GM12878 (cell line): ENCODE data around the gene NT5C1A. TPM values are rescaled to one million over a fixed set of nuclear protein-coding genes. Genes with fewer than 3 reads are reported as not detected.

Experiments used
- ATAC-seq: fragments of 200-7000 bp; cut with Tn5 transposase; 3 replicates; pipeline ENCODE4 v1.9.1; 2020; ENCODE audit warnings: mild to moderate bottlenecking, moderate library complexity
- BruUV-seq: library from RNA; stranded (reverse); fragments of 400-500 nt; replicated peaks from 2 replicates; lab custom pipeline; 2021; lab: Mats Ljungman, UMichigan
- CTCF ChIA-PET: fragments of 300-600 bp; sonication (Branson Sonifier 250); formaldehyde crosslinking; extraction: SDS; loops from one replicate; lab custom pipeline; 2021; ENCODE audit warnings: inconsistent platforms; lab: Yijun Ruan, JAX
- POLR2A ChIA-PET: fragments of 350-600 bp; formaldehyde crosslinking; extraction: SDS; loops from one replicate; lab custom pipeline; 2021; ENCODE audit warnings: inconsistent platforms; lab: Charles Lee
- RAD21 ChIA-PET: fragments of 300-600 bp; sonication (Branson Sonifier 250); formaldehyde crosslinking; loops from one replicate; lab custom pipeline; 2023; ENCODE audit warnings: antibody characterized with exemption; ENCODE audit not compliant: unreplicated experiment; lab: Charles Lee
- SMC1A ChIA-PET: fragments of 300-600 bp; sonication (Branson Sonifier 250); formaldehyde crosslinking; loops from one replicate; lab custom pipeline; 2023; ENCODE audit not compliant: unreplicated experiment, uncharacterized antibody; lab: Charles Lee
- DNase-seq: peaks from one replicate; pipeline ENCODE4 v3.0.0-alpha.2; 2011; ENCODE audit warnings: low read depth, low spot score
- FAIRE-seq: peaks from 3 replicates; lab custom pipeline; 2011; peaks lifted over from hg19 to GRCh38; lab: Jason Lieb, UNC
- H2AFZ ChIP-seq: 2 replicates; pipeline ENCODE4 v1.6.0; 2011; ENCODE audit warnings: low read depth, low read length, control low read depth; ENCODE audit not compliant: control insufficient read depth
- H3K27ac ChIP-seq: 2 replicates; pipeline ENCODE4 v1.5.1; 2011; ENCODE audit warnings: control low read depth; ENCODE audit not compliant: control insufficient read depth, insufficient read depth
- H3K27me3 ChIP-seq, 2 experiments: replicated peaks in 1 of 2; 2 replicates each; pipeline versions ENCODE4 v1.6.0 to v1.6.1; 2011; ENCODE audit warnings: low read length in 1 of 2; ENCODE audit not compliant: control insufficient read depth in 2 of 2, insufficient read depth in 2 of 2
- H3K36me3 ChIP-seq, 2 experiments: 2 replicates each; pipeline ENCODE4 v1.5.1; 2011; ENCODE audit warnings: low read length in 1 of 2; ENCODE audit not compliant: control insufficient read depth in 2 of 2, insufficient read depth in 2 of 2
- H3K4me1 ChIP-seq: 2 replicates; pipeline ENCODE4 v1.6.1; 2011; ENCODE audit warnings: mild to moderate bottlenecking, low read length, moderate library complexity, mixed read lengths; ENCODE audit not compliant: control insufficient read depth, insufficient read depth
- H3K4me2 ChIP-seq: 2 replicates; pipeline ENCODE4 v1.6.0; 2011; ENCODE audit warnings: control low read depth; ENCODE audit not compliant: control insufficient read depth, insufficient read depth
- H3K4me3 ChIP-seq: fragments of 200-600 bp; sonication (generic); 2 replicates; pipeline ENCODE4 v1.5.1; 2016
- H3K79me2 ChIP-seq: 2 replicates; pipeline ENCODE4 v1.6.0; 2011; ENCODE audit warnings: low read length; ENCODE audit not compliant: control insufficient read depth, insufficient read depth
- H3K9ac ChIP-seq: 2 replicates; pipeline ENCODE4 v1.8.0; 2011; ENCODE audit warnings: low read length, control low read depth, mixed read lengths; ENCODE audit not compliant: control insufficient read depth, insufficient read depth
- H3K9me3 ChIP-seq: replicated peaks from 3 replicates; pipeline ENCODE4 v1.5.1; 2011; ENCODE audit warnings: mild to moderate bottlenecking, low read length; ENCODE audit not compliant: control insufficient read depth, insufficient read depth
- H4K20me1 ChIP-seq: 2 replicates; pipeline ENCODE4 v1.6.0; 2011; ENCODE audit not compliant: control insufficient read depth, insufficient read depth
- POLR2A ChIP-seq: IDR thresholded peaks from 2 replicates; pipeline ENCODE4 v1.6.1; 2011; ENCODE audit warnings: low read depth, mild to moderate bottlenecking, low read length
- POLR2AphosphoS2 ChIP-seq: IDR thresholded peaks from 2 replicates; pipeline ENCODE4 v1.6.1; 2011; ENCODE audit warnings: low read depth, mild to moderate bottlenecking, low read length, improper control_type of control experiment, moderate library complexity
- PRDM15 ChIP-seq: fragments of 450-650 bp; formaldehyde crosslinking; IDR thresholded peaks from 2 replicates; pipeline ENCODE4 v1.4.0; 2020; ENCODE audit warnings: mild to moderate bottlenecking, moderate library complexity
- RFX5 ChIP-seq: IDR thresholded peaks from 2 replicates; pipeline ENCODE4 v1.6.1; 2011; ENCODE audit warnings: low read depth, low read length, improper control_type of control experiment
- WGBS: methylation state at CpG from one replicate; pipeline ENCODE4 v1.1.6; 2016; ENCODE audit warnings: low lambda C conversion rate; ENCODE audit not compliant: insufficient replicate concordance, insufficient coverage; ENCODE audit errors: missing lambda C conversion rate; 5-methylcytosine and 5-hydroxymethylcytosine counted together
- in situ Hi-C: fragments of 300-500 bp; cut with MboI; formaldehyde crosslinking; loops from 9 replicates; pipeline ENCODE4 v1.14.3; 2018; ENCODE audit warnings: mixed read lengths
- intact Hi-C: fragments of 100-400 bp; cut with micrococcal nuclease; formaldehyde crosslinking; loops from one replicate; pipeline ENCODE4 v1.14.2; 2022; ENCODE audit not compliant: unreplicated experiment
- polyA plus RNA-seq, 11 experiments: library from polyadenylated mRNA; depleted of rRNA in 4 of 11; unstranded in 6 of 11; stranded (reverse) in 5 of 11; fragments of >200 nt; fragmentation: Nextera tagmentation in 4 of 11; fragmentation: Illumina TruSeq in 1 of 11; extraction: Ambion mirVana in 4 of 11; extraction: Trizol in 1 of 11; gene quantifications; 1 replicate in 1 of 11; 2 replicates in 10 of 11; pipeline versions ENCODE4 v1.2.1 to v1.2.3, GENCODE V29; 2011 to 2016; ENCODE audit warnings: inconsistent platforms in 2 of 11, missing spikeins in 2 of 11, low read depth in 1 of 11
- total RNA-seq, 4 experiments: library from RNA; depleted of rRNA in 3 of 4; stranded (reverse); fragments of >200 nt in 3 of 4; fragmentation: Illumina TruSeq in 1 of 4; extraction: Trizol in 1 of 4; gene quantifications; 2 replicates each; pipeline versions ENCODE4 v1.2.1 to v1.2.3, GENCODE V29; 2013 to 2021

The NT5C1A gene
- total and polyA plus RNA-seq, 10 of the 15 experiments (the other 5 are each of a cell fraction or from before 2014, with no cell fraction given) = 0.05 to 0.77 (median 0.22) TPM; not detected in 1

GRCh38 chr1:39704757-39705156 is 32.9 kb upstream of the NT5C1A start (continued):
- TF ChIP-seq PRDM15 (CRISPR knock-in tag) (no peak), RFX5 (no peak), POLR2A (no peak)

- no peak for DNase-seq
- 18% methylated on average over 12 of the region's 12 CpGs for WGBS
- no TSS peak for BruUV-seq
- no peaks in the 10 kb centered on the region for H3K79me2 ChIP-seq
- H3K4me3 ChIP-seq = no peak overlapping the region
- no peak overlapping the region for H2AFZ ChIP-seq
- no peak for FAIRE-seq
- RAD21 ChIA-PET = interaction anchor here (0.7 to 1.8 kb wide), 3 partner anchors 17 to 255 kb away, joined by 3 to 9 read pairs (median 4); no protein-coding TSS in a partner anchor
- no peak for TF ChIP-seq POLR2AphosphoS2
- no peak overlapping the region for H3K4me2 ChIP-seq
- intact Hi-C loops (no loop called here), in situ Hi-C loops (no loop called here)
- no peaks in the 10 kb centered on the region for H4K20me1 ChIP-seq
- SMC1A ChIA-PET = interaction anchor here (0.8 to 1.8 kb wide), 3 partner anchors 27 to 99 kb away, joined by 3 to 5 read pairs (median 3); no protein-coding TSS in a partner anchor
- no peak for ATAC-seq
- H3K36me3 ChIP-seq = no peaks in the 10 kb centered on the region
- CTCF ChIA-PET = interaction anchor here (0.6 to 6.5 kb wide), 9 partner anchors 9 to 644 kb away, joined by 3 to 39 read pairs (median 3); partner anchors contain the start of gene HPCAL4
- H3K4me1 ChIP-seq = no peaks in the 10 kb centered on the region
- H3K27me3 ChIP-seq = no peaks in the 10 kb centered on the region; a peak in 1 of 4 replicates
- POLR2A ChIA-PET = no interaction called here
- no peak overlapping the region for H3K27ac ChIP-seq
- H3K9ac ChIP-seq = no peak overlapping the region
- H3K9me3 ChIP-seq = no peaks in the 10 kb centered on the region
These were observed 29.1 kb upstream of the NT5C1A start for GRCh38 chr1:39701049-39701439.
